Measurements from ENCODE around the gene ASXL1. TPM values are rescaled to one million over a fixed set of nuclear protein-coding genes. Genes with fewer than 3 reads are reported as not detected.
"Not testable (repeated sequence)": the region's sequence is repeated elsewhere in the genome, so short reads cannot be mapped to it uniquely, and the experiment has no call there.

Gene ASXL1
- polyA plus RNA-seq, 1 experiment = 40.8 TPM

DNA sequence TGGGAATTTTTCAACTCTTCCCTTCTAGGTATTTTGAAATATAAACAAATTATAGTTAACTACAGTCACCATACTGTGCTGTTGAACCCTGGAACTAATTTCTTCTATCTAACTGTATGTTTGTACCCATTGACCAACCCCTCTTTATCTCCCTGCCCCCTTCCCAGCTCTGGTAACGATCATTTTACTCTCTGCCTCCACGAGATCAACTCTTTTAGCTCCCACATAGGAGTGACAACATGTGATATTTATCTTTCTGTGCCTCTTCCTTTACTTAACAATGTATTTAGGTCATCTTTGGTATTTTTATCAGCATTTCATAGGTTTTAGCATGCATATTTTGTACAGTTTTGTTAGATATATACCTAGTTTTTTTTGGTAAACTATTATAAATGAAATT lies 45.9 kb downstream of the ASXL1 start:
- CTCF ChIA-PET = interaction anchor here (1.6 kb wide), 1 partner anchor 13 kb away, joined by 3 read pairs; no protein-coding TSS in a partner anchor
- TF ChIP-seq, protein P1, sequence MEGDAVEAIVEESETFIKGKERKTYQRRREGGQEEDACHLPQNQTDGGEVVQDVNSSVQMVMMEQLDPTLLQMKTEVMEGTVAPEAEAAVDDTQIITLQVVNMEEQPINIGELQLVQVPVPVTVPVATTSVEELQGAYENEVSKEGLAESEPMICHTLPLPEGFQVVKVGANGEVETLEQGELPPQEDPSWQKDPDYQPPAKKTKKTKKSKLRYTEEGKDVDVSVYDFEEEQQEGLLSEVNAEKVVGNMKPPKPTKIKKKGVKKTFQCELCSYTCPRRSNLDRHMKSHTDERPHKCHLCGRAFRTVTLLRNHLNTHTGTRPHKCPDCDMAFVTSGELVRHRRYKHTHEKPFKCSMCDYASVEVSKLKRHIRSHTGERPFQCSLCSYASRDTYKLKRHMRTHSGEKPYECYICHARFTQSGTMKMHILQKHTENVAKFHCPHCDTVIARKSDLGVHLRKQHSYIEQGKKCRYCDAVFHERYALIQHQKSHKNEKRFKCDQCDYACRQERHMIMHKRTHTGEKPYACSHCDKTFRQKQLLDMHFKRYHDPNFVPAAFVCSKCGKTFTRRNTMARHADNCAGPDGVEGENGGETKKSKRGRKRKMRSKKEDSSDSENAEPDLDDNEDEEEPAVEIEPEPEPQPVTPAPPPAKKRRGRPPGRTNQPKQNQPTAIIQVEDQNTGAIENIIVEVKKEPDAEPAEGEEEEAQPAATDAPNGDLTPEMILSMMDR (IDR thresholded peaks at IDR 0.05; ENCODE audit: insufficient read depth, low read depth, low read length) = no peak

DNA sequence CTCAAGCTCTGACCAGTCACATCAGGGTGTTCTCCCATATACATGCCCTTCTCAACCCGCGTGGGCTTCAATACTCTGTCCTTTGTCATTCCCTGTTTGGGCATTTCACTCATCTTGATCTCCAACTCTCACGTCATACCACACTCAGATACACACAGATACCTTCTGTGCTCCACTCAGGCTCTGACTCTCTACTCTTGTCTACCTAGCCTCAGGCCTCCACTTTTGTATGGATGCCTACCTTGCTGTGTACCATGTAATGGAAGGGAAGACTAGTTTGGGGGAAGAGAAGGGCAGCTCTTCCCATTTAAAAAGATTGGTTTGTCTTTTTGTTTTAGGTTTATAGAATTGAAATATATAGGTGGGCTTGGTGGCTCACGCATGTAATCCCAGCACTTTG lies 48.6 kb downstream of the ASXL1 start:
- H3K4me3 ChIP-seq (ENCODE audit: low read depth, low read length) = no peak overlapping the region
- POLR2A ChIA-PET = no interaction called here
- DNase-seq (ENCODE audit: low read depth) = no peak
- H3K27me3 ChIP-seq (ENCODE audit: control insufficient read depth, insufficient read depth, low read length) = no peaks in the 10 kb centered on the region
- TF ChIP-seq, protein P1 (IDR thresholded peaks at IDR 0.05; ENCODE audit: insufficient read depth, low read depth, low read length) = no peak
- CTCF ChIA-PET = interaction anchor here (0.6 to 1.0 kb wide), 3 partner anchors 9 to 522 kb away, joined by 3 to 4 read pairs (median 3); no protein-coding TSS in a partner anchor
- H3K36me3 ChIP-seq (ENCODE audit: control insufficient read depth, insufficient read depth, low read length) = peaks cover 4% of the 10 kb centered on the region

More for the DNA sequence above, 45.9 kb downstream of the ASXL1 start:
- DNase-seq (ENCODE audit: low read depth) = no peak
- POLR2A ChIA-PET = no interaction called here
- H3K36me3 ChIP-seq (ENCODE audit: control insufficient read depth, insufficient read depth, low read length) = peaks cover 4% of the 10 kb centered on the region
- no peak overlapping the region for H3K4me3 ChIP-seq (ENCODE audit: low read depth, low read length)
- H3K27me3 ChIP-seq (ENCODE audit: control insufficient read depth, insufficient read depth, low read length) = no peaks in the 10 kb centered on the region

DNA sequence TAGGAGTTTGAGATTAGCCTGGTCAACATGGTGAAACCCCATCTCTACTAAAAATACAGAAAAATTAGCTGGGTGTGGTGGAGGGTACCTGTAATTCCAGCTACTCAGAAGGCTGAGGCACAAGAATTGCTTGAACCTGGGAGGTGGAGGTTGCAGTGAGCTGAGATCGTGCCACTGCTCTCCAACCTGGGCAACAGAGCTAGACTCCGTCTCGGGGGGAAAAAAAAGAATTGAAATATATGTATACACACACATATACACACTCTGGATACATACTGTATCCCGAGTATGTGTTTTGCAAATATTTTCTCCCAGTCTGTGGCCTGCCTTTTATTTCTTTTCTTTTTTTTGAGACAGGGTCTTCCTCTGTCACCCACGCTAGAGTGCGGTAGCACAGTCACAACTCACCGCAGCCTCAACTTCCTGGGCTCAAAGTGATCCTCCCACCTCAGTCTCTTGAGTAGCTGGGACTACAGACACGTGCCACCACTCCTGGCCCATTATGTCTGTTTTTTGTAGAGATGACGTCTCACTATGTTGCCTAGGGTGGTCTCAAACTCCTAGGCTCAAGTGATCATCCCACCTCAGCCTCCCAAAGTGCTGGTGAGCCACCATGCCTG lies 49.1 kb downstream of the ASXL1 start:
- H3K27me3 ChIP-seq (ENCODE audit: control insufficient read depth, insufficient read depth, low read length); POLR2A ChIA-PET; DNase-seq (ENCODE audit: low read depth); H3K4me3 ChIP-seq (ENCODE audit: low read depth, low read length); H3K36me3 ChIP-seq (ENCODE audit: control insufficient read depth, insufficient read depth, low read length): not testable (repeated sequence)
- CTCF ChIA-PET = interaction anchor here (1.0 kb wide), 1 partner anchor 9 kb away, joined by 3 read pairs; no protein-coding TSS in a partner anchor

DNA sequence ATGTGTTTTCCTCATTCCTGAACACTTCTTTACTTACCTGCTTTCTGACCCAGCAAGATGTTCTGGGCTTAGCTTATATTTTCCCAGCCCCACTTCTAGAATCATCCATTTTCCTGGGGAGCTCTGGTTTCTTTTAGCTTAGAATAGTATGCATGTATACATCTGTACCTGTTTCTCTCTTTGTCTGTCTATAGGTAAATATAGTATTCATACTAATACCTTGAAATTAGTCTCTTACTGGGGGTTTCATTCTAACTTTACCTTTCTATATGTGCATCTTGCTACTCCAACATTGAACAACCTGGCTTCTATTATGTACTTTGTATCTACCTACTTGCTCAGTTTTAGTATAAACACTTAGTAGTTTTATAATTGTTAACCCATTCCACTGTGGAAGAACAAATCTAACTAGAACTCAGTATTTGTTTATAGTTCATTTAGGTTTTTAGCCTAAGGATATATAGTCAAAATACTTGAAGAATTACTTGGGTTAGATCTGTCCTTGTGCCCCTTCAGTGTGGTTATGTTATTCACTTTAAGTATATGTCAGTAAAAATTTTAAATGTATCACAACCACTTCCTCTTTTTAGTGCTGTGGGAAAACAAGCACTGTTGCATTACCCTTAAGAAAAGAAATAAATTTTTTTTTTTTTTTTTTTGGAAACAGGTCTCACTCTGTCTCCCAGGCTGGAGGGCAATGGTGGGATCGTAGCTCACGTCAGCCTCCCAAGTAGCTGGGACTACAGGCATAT lies 54.0 kb downstream of the ASXL1 start:
- Histone ChIP-seq H3K36me3 (ENCODE audit: control insufficient read depth, insufficient read depth, low read length) (peaks cover 1% of the 10 kb centered on the region; the same call in 1 of the 2 replicates), H3K4me3 (ENCODE audit: low read depth, low read length) (no peak overlapping the region), H3K27me3 (ENCODE audit: control insufficient read depth, insufficient read depth, low read length) (no peaks in the 10 kb centered on the region)
- TF ChIP-seq, protein P1 (IDR thresholded peaks at IDR 0.05; ENCODE audit: insufficient read depth, low read depth, low read length) = no peak
- ChIA-PET POLR2A (no interaction called here), CTCF (no interaction called here)
- no peak for DNase-seq (ENCODE audit: low read depth)

DNA sequence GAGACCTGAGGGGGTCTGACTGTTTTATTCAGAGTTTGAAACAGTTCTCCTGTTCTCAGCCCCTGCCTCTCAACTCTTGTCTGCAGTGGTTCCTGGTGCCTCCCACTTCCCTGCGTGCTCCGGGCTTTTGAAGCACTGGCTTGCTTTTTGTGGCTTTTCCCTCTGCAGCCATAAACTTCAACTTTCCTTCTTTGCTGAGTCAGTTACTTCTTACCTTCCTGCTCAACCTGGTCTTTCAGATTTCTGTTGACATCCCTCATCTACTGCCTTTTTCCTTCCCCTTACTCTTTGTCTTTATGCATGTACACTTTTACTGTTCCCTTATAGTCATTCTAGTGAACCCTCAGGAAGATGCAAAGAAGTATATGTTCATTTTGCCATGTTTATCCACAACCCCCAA lies 57.4 kb downstream of the ASXL1 start:
- DNase-seq (ENCODE audit: low read depth) = no peak
- POLR2A ChIA-PET = no interaction called here
- TF ChIP-seq, protein P1 (IDR thresholded peaks at IDR 0.05; ENCODE audit: insufficient read depth, low read depth, low read length) = no peak
- H3K4me3 ChIP-seq (ENCODE audit: low read depth, low read length) = no peak overlapping the region
- CTCF ChIA-PET = interaction anchor here (1.1 to 1.2 kb wide), 2 partner anchors 9 to 12 kb away, joined by 3 read pairs; no protein-coding TSS in a partner anchor
- H3K27me3 ChIP-seq (ENCODE audit: control insufficient read depth, insufficient read depth, low read length) = no peaks in the 10 kb centered on the region
- no peaks in the 10 kb centered on the region for H3K36me3 ChIP-seq (ENCODE audit: control insufficient read depth, insufficient read depth, low read length)
